CD14-positive monocyte (primary cell): Measurements from ENCODE around the gene TYROBP. TPM values are rescaled to one million over a fixed set of nuclear protein-coding genes. Genes with fewer than 3 reads are reported as not detected.

Source experiments
- DNase-seq, 3 donors: peaks; one replicate each; pipeline ENCODE4 v3.0.0-alpha.2; 2011 to 2022
- H2AFZ ChIP-seq: 2 replicates; pipeline ENCODE4 v1.6.0; 2012; ENCODE audit warnings: mild to moderate bottlenecking, low read depth, low read length, inconsistent platforms; ENCODE audit not compliant: insufficient read depth, poor library complexity, severe bottlenecking
- H3K27ac ChIP-seq, 2 donors: 1 replicate in 1 of 2; 2 replicates in 1 of 2; pipeline ENCODE4 v1.5.1; 2012 to 2013; ENCODE audit warnings: low read length in 2 of 2, control low read depth in 1 of 2, inconsistent platforms in 1 of 2, low read depth in 1 of 2, mild to moderate bottlenecking in 1 of 2
- H3K27me3 ChIP-seq, 2 donors: one replicate each; pipeline versions ENCODE4 v1.6.0 to v1.6.1; 2011 to 2013; ENCODE audit warnings: low read length in 2 of 2; ENCODE audit not compliant: control insufficient read depth in 2 of 2, insufficient read depth in 2 of 2
- H3K36me3 ChIP-seq, 2 donors: replicated peaks in 1 of 2; 1 replicate in 1 of 2; 2 replicates in 1 of 2; pipeline versions ENCODE4 v1.5.1 to v1.6.1; 2012 to 2013; ENCODE audit warnings: low read length in 2 of 2, control low read depth in 1 of 2, inconsistent platforms in 1 of 2, mild to moderate bottlenecking in 1 of 2; ENCODE audit not compliant: insufficient read depth in 2 of 2, control insufficient read depth in 1 of 2
- H3K4me1 ChIP-seq, 2 donors: 1 replicate in 1 of 2; 2 replicates in 1 of 2; pipeline versions ENCODE4 v1.5.1 to v1.6.1; 2012 to 2013; ENCODE audit warnings: low read length in 2 of 2, control low read depth in 1 of 2, inconsistent platforms in 1 of 2, mild to moderate bottlenecking in 1 of 2, moderate library complexity in 1 of 2; ENCODE audit not compliant: insufficient read depth in 2 of 2, control insufficient read depth in 1 of 2
- H3K4me2 ChIP-seq: replicated peaks from 2 replicates; pipeline ENCODE3; 2012; ENCODE audit warnings: low read length, moderate library complexity, mild to moderate bottlenecking; ENCODE audit not compliant: poor library complexity, severe bottlenecking; ENCODE audit errors: extremely low read depth
- H3K4me3 ChIP-seq, 3 experiments: fragments of 200-600 bp in 1 of 3; sonication (generic) in 1 of 3; replicated peaks in 1 of 3; 1 replicate in 2 of 3; 2 replicates in 1 of 3; pipeline ENCODE4 v1.5.1; 2011 to 2013; ENCODE audit warnings: low read length in 3 of 3, mild to moderate bottlenecking in 3 of 3, control low read depth in 2 of 3, low read depth in 2 of 3, inconsistent platforms in 1 of 3, moderate library complexity in 1 of 3
- H3K79me2 ChIP-seq: 2 replicates; pipeline ENCODE4 v1.6.0; 2012; ENCODE audit warnings: mild to moderate bottlenecking, control low read depth, inconsistent platforms, low read length, moderate library complexity; ENCODE audit not compliant: insufficient read depth
- H3K9ac ChIP-seq: 2 replicates; pipeline ENCODE4 v1.6.0; 2017; ENCODE audit warnings: low read length, mild to moderate bottlenecking; ENCODE audit not compliant: insufficient read depth, poor library complexity, severe bottlenecking
- H3K9me3 ChIP-seq, 2 donors: replicated peaks in 1 of 2; 1 replicate in 1 of 2; 2 replicates in 1 of 2; pipeline versions ENCODE4 v1.5.1 to v1.6.1; 2012 to 2013; ENCODE audit warnings: low read length in 2 of 2, control low read depth in 1 of 2; ENCODE audit not compliant: control insufficient read depth in 1 of 2, insufficient read depth in 1 of 2
- H4K20me1 ChIP-seq: 2 replicates; pipeline ENCODE4 v1.6.0; 2012; ENCODE audit warnings: mild to moderate bottlenecking, low read length, control low read depth, moderate library complexity; ENCODE audit not compliant: insufficient read depth
- H3K27ac Mint-ChIP-seq, 7 donors: one replicate each; pipeline ENCODE4 v1.8.0; 2020; ENCODE audit warnings: mild to moderate bottlenecking in 7 of 7, mixed read lengths in 7 of 7, moderate library complexity in 6 of 7, inconsistent platforms in 2 of 7
- H3K27me3 Mint-ChIP-seq, 3 donors: one replicate each; pipeline ENCODE4 v1.8.0; 2021 to 2022; ENCODE audit warnings: low read depth in 3 of 3, mild to moderate bottlenecking in 3 of 3, mixed read lengths in 3 of 3, moderate library complexity in 3 of 3, inconsistent platforms in 1 of 3
- H3K36me3 Mint-ChIP-seq, 2 donors: one replicate each; pipeline ENCODE4 v1.8.0; 2020; ENCODE audit warnings: mixed read lengths in 2 of 2, inconsistent platforms in 1 of 2, mild to moderate bottlenecking in 1 of 2
- H3K4me1 Mint-ChIP-seq: one replicate; pipeline ENCODE4 v1.8.0; 2020; ENCODE audit warnings: mild to moderate bottlenecking, mixed read lengths
- H3K4me3 Mint-ChIP-seq, 2 donors: one replicate each; pipeline ENCODE4 v1.8.0; 2020; ENCODE audit warnings: mild to moderate bottlenecking in 2 of 2, mixed read lengths in 2 of 2, moderate library complexity in 1 of 2
- H3K9me3 Mint-ChIP-seq, 7 donors: one replicate each; pipeline ENCODE4 v1.8.0; 2020 to 2022; ENCODE audit warnings: mixed read lengths in 7 of 7, mild to moderate bottlenecking in 6 of 7, moderate library complexity in 6 of 7, inconsistent platforms in 2 of 7
- CTCF ChIP-seq: fragments of 200-600 bp; IDR thresholded peaks from one replicate; pipeline ENCODE4 v1.8.0; 2022; ENCODE audit warnings: antibody characterized with exemption, mild to moderate bottlenecking
- WGBS: methylation state at CpG from one replicate; pipeline ENCODE4 v1.1.5; 2013; ENCODE audit warnings: missing lambda C conversion rate; ENCODE audit not compliant: insufficient coverage; 5-methylcytosine and 5-hydroxymethylcytosine counted together
- intact Hi-C, 2 donors: fragments of 100-400 bp; cut with micrococcal nuclease; formaldehyde crosslinking; loops; one replicate each; pipeline versions ENCODE4 v1.15.0 to v1.15.1; 2023
- polyA plus RNA-seq, 3 donors: library from polyadenylated mRNA; depleted of rRNA in 1 of 3; unstranded in 2 of 3; stranded (reverse) in 1 of 3; fragments of 300-500 nt in 2 of 3; fragments of >200 nt in 1 of 3; fragmentation: Illumina TruSeq in 2 of 3; gene quantifications; 1 replicate in 2 of 3; 2 replicates in 1 of 3; pipeline ENCODE4 v1.2.3, GENCODE V29; 2012 to 2021

The TYROBP gene
- polyA plus RNA-seq, 3 donors, result 3,224 to 6,141 (median 5,182) TPM

- Histone ChIP-seq H4K20me1 (no peaks in the 10 kb centered on the region), H3K9me3 (peaks cover 8 to 9% of the 10 kb centered on the region in 2 donors), H3K4me1 (peaks cover 16 to 31% of the 10 kb centered on the region in 2 donors), H3K9ac (no peak overlapping the region), H3K27me3 (peaks cover 18 to 33% of the 10 kb centered on the region in 2 donors), H3K4me3 (no peak overlapping the region), H3K27ac (no peak overlapping the region), H3K4me2 (no peak overlapping the region), H3K36me3 (no peaks in the 10 kb centered on the region), H3K79me2 (no peaks in the 10 kb centered on the region), H2AFZ (no peak overlapping the region)
- H3K4me3 Mint-ChIP-seq, result no peak overlapping the region
- no CpG with 5 or more reads among the region's 6 CpGs for WGBS
- no peaks in the 10 kb centered on the region for H3K36me3 Mint-ChIP-seq
- no peak for TF ChIP-seq CTCF
- no peak for DNase-seq
- H3K9me3 Mint-ChIP-seq, result peaks cover 5 to 30% (median 15%) of the 10 kb centered on the region in 7 donors
- peaks cover 35% of the 10 kb centered on the region for H3K4me1 Mint-ChIP-seq
- peak overlapping the region in 1 of 7 donors; percentile 43 for H3K27ac Mint-ChIP-seq
- peaks cover 35 to 43% (median 40%) of the 10 kb centered on the region in 3 donors for H3K27me3 Mint-ChIP-seq
- intact Hi-C loops, result no loop called here
These were observed 48.0 kb upstream of the TYROBP start for GRCh38 chr19:35955881-35956634.

- Histone ChIP-seq H2AFZ (no peak overlapping the region), H3K36me3 (no peaks in the 10 kb centered on the region), H3K9me3 (peaks cover 0 to 3% of the 10 kb centered on the region in 2 donors), H4K20me1 (no peaks in the 10 kb centered on the region), H3K27ac (no peak overlapping the region), H3K4me3 (no peak overlapping the region), H3K79me2 (no peaks in the 10 kb centered on the region), H3K4me2 (no peak overlapping the region), H3K4me1 (peaks cover 16 to 20% of the 10 kb centered on the region in 2 donors), H3K27me3 (no peaks in the 10 kb centered on the region), H3K9ac (no peak overlapping the region)
- Mint-ChIP-seq H3K4me3 (no peak overlapping the region), H3K4me1 (peaks cover 30% of the 10 kb centered on the region), H3K27me3 (peaks cover 4 to 17% (median 8%) of the 10 kb centered on the region in 3 donors), H3K9me3 (peaks cover 0 to 7% (median 0%) of the 10 kb centered on the region in 7 donors), H3K36me3 (no peaks in the 10 kb centered on the region), H3K27ac (peak overlapping the region in 1 of 7 donors; percentile 79)
- intact Hi-C loops, result no loop called here
- DNase-seq, result no peak
- TF ChIP-seq CTCF, result no peak
- 38% methylated on average over 1 of the region's 2 CpGs for WGBS
These were observed 41.0 kb upstream of the TYROBP start for GRCh38 chr19:35949131-35949530.
